ENCODE measurements around the gene ANAPC15.
"Not testable (repeated sequence)": the region's sequence is repeated elsewhere in the genome, so short reads cannot be mapped to it uniquely, and the experiment has no call there.

Gene ANAPC15

DNA sequence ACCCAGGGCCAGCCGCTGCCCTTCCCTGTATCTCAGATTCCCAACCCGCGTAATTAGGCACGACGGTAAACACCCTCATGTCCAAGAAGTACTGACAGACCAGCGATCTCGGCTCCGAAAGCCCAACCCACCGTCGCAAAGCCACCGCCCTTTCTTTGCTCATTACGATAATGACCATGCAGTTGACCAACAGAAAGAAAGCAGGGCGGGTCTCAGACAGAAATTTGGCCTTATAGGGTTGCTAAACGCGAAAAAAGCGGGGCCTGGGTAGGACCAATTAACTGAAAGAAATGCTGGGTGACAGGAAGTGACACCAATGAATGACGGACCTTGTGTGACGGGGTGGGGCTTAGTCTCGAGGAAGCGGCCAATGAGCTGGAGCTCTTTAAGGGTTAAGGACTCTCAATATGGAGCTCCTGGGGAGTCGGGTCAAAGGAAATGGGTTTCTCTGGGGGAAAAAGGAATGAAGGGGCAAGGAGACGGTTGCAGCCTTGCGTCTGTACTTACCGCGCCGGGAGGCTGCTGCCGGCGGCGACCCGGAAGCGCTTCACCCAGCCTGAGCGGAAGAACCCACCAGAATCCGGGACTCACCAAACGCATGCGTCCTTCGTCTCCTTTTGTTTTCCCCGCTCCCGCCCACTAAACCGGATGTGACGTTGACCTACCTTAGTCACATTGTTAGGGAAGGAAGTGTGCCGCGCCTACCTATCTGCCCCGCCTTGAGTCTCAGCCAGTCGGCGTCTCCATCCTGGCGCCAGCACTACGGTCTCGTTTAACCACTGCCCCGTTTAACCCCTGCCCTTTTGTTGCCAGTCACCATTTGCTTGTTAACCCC is at the start of gene ANAPC15:
Gene ANAPC15, minus strand, starts transcription at position 553 of the 835 bp plus-strand sequence. CDS start 1,419 bp downstream, outside the sequence.
- peak; percentile 80 to 100 (median 97) for DNase-seq

GRCh38 chr11:72160319-72160718 is 47.8 kb upstream of the ANAPC15 start:
- DNase-seq = no peak

DNA sequence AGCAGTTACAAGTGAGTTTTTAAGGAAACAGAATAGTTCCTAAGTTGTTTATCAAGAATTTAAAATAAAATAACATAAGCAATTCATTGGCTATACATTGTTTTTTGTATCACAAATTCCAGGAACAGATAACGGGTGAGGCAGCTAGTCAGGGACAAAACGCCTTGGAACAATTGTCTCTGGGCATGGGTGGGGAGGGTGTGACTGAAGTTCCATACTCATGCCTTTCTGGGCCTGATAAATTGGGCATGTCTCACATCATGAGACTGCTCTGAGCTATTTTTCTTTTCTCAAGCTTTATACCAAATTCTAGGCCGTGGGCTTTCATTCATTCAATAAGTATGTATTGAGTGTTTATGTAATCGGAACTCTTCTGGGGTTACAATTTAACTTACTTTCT is 44.6 kb upstream of the ANAPC15 start:
- DNase-seq = no peak

GRCh38 chr11:72155751-72156150 is 43.3 kb upstream of the ANAPC15 start:
- DNase-seq = no peak

DNA sequence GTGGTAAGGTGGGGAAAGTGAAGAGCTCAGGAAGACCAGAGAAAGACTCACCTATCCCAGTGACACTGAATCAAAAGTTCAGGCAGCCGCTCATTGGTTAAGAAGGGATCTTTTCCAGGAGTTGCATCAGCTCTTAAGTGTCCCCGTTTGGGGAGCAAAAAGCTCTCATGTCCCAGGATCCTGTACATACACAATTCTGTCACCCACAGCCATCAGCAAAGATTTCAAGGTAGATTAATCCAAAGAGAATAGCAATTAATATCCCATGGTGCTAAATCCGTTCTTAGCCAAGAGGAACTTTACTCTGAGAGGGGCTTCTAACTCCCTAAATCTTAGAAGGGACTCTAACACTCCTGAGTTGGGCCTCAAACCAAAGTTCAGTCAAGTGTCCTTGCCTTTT is 42.3 kb upstream of the ANAPC15 start:
- no peak for DNase-seq

DNA sequence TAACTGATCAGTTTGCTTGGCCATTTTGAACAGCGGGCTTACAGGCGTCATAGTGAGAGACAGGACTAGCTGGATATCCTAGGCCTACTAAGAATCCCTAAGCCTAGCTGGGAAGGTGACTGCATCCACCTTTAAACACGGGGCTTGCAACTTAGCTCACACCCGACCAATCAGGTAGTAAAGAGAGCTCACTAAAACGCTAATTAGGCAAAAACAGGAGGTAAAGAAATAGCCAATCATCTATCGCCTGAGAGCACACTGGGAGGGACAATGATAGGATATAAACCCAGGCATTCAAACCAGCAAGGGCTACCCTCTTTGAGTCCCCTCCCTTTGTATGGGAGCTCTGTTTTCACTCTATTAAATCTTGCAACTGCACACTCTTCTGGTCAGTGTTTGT is 41.4 kb upstream of the ANAPC15 start:
- not testable (repeated sequence) for DNase-seq

- DNase-seq = no peak
These were observed 38.4 kb upstream of the ANAPC15 start for GRCh38 chr11:72150882-72151281.

DNA sequence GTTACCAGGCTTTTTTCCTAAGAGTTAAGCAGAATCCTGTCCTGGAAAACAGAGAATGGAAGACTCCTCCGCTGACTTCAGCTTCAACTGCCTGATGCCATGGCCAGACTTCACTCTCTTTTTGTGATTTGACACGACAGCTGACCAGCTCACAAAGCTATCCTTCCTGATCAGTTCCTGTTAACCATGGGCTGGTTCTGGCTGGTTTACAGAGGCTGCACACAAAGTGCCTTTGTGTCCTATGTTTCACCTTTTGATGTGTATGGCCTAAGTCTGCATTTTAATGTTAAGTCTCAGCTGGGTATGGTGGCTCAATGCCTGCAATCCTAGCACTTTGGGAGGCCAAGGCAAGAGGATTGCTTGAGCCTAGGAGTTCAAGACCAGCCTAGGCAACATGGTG is 34.1 kb upstream of the ANAPC15 start:
- DNase-seq = no peak

DNA sequence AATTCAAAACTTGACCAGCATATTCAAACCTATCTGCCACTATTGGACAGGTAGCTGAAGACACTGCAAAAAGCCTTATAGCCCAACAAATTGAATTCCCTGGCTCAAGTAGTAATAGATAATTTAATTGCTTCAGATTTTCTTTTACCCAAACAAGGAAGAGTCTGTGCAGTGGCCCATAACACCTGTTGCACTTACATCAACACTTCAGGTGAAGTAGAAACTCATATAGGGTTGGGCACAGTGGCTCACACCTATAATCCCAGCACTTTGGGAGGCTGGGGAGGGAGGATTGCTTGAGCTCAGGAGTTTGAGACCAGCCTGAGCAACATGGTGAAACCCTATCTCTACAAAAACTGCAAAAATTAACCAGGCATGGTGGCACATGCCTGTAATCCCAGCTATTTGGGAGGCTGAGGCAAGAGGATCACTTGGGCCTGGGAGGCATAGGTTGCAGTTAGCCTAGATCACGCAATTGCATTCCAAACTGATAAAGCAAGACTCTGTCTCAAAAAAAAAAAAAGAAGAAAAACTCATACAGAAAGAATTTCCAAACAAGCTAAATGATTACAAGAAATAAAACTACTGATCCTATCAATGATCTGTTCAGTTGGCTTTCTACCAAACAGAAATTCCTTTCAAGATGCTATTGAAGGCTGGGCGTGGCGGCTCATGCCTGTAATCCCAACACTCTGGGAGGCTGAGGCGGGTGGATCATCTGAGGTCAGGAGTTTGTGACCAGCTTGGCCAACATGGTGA is 32.5 kb upstream of the ANAPC15 start:
- no peak for DNase-seq

GRCh38 chr11:72142543-72142942 is 30.0 kb upstream of the ANAPC15 start:
- DNase-seq = not testable (repeated sequence)

- DNase-seq = not testable (repeated sequence)
These were observed 29.6 kb upstream of the ANAPC15 start for GRCh38 chr11:72142086-72142485.

DNA sequence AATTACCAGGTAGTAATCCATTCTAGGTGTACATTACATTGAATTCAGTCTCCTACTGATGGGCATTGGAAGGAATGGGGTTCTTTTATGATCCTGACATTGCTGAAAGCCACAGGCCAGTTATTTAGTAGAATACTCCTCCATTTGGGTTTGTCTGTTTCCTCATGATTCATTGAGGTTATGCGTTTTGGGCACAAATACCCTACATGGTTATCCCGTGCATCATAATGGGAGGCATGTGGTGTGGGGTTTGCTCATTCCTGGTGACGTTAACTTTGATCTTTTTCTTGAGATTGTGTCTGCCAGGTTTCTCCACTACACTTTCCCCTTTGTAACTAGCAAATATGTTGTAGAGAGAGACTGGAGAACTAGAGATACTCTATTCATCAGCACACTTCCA is 28.6 kb upstream of the ANAPC15 start:
- no peak for DNase-seq

DNA sequence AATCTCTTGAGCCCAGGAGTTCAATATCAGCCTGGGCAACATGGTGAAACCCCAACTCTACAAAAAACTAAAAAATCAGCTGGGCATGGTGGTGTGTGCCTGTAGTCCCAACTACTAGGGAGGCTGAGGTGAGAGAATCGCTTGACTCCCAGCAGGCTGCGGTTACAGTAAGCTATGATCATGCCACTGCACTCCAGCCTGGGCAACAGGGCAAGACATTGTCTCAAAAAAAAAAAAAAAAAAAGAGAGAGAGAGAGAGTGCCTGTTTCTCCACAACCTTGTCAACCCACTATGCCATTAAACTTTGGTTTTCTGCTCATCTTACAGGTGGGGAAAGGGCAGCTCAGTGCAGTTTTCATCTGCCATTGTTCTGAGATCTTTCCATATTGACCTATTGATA is 28.2 kb upstream of the ANAPC15 start:
- no peak for DNase-seq

- no peak for DNase-seq
These were observed 27.0 kb upstream of the ANAPC15 start for GRCh38 chr11:72139500-72139899.

DNA sequence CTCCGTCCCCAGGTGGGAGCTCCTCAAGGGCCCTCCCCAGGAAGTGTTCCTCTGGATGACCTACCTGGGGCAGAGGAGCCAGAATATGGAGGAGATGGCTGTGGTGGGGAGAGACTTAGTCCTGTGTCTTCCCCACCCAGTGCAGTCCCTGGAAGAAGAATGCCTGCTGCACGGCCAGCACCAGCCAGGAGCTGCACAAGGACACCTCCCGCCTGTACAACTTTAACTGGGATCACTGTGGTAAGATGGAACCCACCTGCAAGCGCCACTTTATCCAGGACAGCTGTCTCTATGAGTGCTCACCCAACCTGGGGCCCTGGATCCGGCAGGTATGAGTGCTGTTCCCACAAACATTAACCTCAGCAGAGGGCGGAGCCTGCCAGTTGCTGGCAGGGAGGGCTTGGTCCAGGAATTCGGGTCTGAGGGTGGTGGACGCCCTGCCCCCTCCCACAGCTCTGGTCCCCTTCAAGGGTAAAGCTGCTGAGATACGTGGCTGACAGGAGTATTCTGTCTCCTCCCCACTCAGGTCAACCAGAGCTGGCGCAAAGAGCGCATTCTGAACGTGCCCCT is 26.4 kb upstream of the ANAPC15 start:
- no peak for DNase-seq

GRCh38 chr11:72136684-72137262 is 24.3 kb upstream of the ANAPC15 start:
- no peak for DNase-seq

DNA sequence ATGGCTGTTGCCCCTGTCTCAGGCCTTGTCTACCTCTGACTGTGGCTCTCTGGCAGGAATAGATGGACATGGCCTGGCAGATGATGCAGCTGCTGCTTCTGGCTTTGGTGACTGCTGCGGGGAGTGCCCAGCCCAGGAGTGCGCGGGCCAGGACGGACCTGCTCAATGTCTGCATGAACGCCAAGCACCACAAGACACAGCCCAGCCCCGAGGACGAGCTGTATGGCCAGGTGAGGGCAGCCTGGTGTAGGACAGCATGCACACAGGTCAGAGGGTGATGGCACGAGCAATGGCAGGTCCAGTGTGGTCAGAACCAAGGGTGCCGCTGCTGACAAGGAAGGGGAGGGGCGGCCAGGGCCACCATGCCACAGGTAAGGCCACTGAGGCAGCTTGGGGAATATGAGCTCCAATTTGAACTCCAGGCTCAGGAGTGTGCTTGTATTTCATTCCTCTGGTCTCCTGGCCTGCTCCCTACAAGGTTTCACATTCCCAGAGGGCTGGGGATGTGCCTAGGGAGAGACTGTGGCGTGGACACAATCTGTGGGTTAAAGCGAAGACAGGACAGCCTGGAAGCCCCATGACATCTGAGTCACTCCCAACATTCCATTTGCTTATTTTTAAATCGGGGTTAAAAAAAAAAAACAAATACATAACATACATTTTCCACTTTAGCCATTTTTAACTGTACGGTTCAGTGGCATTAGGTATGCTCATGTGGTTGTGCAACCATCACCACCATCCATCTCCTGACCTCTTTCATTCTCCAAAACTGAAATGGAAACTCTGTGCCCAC is 23.6 kb upstream of the ANAPC15 start:
- no peak for DNase-seq

- not testable (repeated sequence) for DNase-seq
These were observed 23.0 kb upstream of the ANAPC15 start, which contains the start of gene FOLR3 for GRCh38 chr11:72135473-72135872. Gene FOLR3, plus strand, starts transcription at chr11:72135725. Its CDS starts 228 bp downstream, at chr11:72135953.

- DNase-seq = no peak
These were observed 20.2 kb upstream of the ANAPC15 start for GRCh38 chr11:72132646-72133045.

DNA sequence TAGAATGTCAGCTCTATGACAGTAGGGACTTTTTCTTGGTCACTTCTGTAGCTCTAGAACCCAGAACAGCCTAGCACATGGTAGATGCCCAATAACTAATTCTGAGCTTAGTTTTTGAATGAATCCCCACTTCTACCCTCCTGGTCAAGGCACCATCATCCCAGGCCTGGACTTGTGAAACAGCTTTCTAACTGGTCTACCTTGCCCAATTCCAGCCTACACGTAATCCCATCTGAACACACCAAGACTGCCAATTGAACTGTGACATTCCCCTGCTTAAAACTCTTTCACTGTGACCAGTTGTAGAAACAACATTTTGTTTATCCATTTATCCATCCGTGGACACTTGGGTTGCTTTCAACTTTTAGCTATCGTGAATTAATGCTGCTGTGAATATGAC is 16.9 kb upstream of the ANAPC15 start:
- DNase-seq = no peak

DNA sequence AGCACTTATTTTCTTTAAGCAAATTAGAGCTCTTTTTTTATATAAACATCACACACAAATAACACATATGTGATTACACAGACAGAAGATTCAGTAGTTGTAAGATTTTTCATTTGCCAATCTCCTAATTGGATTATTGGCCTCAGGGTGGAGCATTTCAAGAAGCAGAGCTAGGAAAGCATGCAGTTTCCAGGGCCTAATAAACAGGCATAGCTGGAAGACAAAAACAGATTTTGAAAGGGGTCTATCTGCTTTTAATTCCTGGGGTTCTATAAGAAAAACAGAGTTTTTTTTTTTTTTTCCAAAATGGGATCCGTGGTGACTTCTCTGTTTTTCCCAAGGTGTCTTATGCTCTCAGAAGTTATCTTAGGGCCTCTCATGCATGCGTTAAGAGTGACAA is 15.4 kb upstream of the ANAPC15 start:
- no peak for DNase-seq
